H54 (cell line): ENCODE results near the gene DHRS9.
"Not testable (repeated sequence)": the region's sequence is repeated elsewhere in the genome, so short reads cannot be mapped to it uniquely, and the experiment has no call there.

Experiments
- DNase-seq: peaks from one replicate; pipeline ENCODE4 v3.0.0; 2011; ENCODE audit warnings: low spot score, mixed read lengths; ENCODE audit not compliant: insufficient read length
- FAIRE-seq: peaks from 3 replicates; lab custom pipeline; 2011; peaks lifted over from hg19 to GRCh38; lab: Jason Lieb, UNC
- POLR2A ChIP-seq: IDR thresholded peaks from 2 replicates; pipeline ENCODE4 v1.6.1; 2011; ENCODE audit warnings: low read depth, mild to moderate bottlenecking, low read length

The DHRS9 gene

GRCh38 chr2:169116993-169117392 lies 47.6 kb downstream of the DHRS9 start:
- DNase-seq = no peak
- TF ChIP-seq POLR2A = no peak
- no peak for FAIRE-seq

DNA sequence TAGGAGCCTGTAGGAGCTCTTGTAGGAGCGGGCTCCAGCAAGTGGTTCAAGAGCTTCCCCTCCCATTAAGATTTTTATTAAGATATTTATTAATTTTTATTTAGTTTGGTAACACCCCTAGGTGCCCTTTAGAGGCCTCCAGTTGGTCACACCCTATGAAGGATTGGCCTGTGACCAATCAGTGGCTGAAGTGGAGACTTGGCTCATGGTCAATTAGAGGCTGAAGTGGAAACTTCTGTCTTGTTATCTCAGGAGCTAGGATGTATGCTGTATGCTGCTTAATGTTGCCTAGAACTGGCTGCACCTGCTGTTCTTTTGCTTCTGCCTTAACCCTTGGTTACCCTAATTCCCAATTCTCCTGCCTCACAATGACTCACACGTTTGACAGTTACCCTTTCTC lies 48.7 kb downstream of the DHRS9 start:
- no peak for DNase-seq
- FAIRE-seq = no peak
- no peak for TF ChIP-seq POLR2A

DNA sequence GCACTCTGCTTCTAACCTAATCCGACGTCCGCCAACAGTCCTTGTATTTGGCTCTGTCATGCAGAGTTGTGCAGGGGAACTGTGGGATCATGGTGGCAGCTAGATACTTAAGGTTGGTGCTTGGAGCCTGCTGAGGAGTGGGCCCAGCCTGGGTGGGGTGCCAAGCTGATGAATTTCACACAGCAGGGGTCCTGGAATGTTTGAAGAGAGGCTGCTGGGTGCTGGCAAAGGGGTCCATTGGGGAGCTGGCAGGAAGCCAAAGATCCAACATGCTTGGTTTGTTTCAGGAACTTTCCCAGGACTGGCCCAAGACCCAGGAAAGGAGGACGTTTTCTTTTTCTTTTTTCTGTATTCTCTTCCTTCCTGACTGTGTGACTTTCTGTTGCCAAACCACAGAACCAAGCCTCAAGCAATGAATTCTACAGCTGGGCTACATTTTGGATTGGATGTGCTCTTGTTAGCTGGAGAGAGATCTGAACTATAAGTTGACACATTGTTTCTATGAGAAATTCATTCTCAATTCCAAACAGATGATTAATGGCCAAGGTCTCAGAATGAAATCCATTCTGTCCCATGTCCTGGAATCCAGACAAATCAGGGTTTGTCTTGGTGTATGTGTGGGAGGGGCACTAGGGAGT lies 49.9 kb downstream of the DHRS9 start:
- DNase-seq = no peak
- FAIRE-seq = no peak
- TF ChIP-seq POLR2A = no peak

DNA sequence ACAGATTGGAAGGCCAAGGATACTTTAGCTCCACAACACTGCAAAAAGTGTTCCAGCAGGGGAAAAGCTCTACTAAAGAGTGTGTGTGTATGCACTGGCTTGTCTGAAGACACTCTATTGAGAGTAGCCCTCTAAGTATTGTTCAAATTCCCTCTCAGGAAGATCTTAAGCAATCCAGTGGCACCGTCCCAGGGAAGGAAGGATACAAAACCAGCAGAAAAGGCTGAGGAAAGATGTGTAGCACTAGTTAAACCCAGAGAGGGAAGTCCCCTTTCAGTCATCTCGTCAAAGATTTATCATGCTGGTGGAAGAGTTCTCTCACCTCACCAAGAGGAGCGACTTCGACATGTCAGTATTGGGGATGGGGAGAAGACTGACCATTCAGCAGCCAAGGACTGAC lies 50.5 kb downstream of the DHRS9 start:
- FAIRE-seq (no peak), DNase-seq (no peak)
- TF ChIP-seq POLR2A = no peak

GRCh38 chr2:169129703-169130243 lies 60.4 kb downstream of the DHRS9 start:
- TF ChIP-seq POLR2A = no peak
- no peak for FAIRE-seq

DNA sequence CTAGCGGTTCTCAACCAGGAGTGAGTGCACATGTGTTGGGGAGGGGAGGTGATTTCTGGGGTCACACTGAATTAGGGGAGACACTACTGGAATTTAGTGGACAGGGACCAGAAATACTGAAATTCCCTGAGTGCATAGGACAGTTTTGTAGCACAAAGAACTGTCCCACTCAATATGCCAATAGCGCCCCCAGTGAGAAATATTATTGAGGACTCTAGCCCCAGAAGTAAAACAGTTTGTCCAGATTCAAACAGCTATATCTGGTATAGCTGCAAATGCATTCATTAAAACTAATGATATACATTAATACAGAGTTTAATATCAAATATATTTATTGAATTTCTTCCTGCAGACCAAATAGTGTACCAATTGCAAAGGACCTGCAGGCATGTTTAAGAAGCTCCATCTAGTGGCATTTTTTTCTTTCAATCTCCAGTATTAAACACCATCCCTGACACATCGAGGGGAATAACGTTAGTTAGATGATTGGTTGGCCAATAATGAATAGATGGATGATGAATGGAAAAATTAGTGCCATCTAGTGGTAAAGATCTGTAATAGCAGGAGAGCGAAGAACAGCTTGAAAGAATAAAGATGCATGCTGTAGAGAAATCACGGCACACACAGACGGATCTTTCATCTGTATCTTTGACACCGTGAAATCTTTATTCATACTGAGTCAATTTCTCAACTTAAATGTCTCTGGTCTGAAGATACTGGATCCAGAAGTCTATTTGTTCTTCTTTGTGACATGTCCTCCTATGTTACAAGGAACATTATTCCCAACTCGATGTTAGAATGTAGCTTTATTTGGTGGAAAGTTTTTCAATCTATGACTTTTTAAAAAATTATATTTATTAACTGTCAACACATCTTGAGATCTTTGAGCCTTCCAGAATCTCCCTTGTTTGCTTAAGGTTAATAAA lies 62.5 kb downstream of the DHRS9 start:
- DNase-seq (peak; percentile 23), FAIRE-seq (peak; percentile 89)
- TF ChIP-seq POLR2A = no peak

More at GRCh38 chr2:169129703-169130243, 60.4 kb downstream of the DHRS9 start:
- no peak for DNase-seq

GRCh38 chr2:169134272-169134671 lies 64.9 kb downstream of the DHRS9 start:
- DNase-seq = not testable (repeated sequence)

GRCh38 chr2:169136428-169136827 lies 67.1 kb downstream of the DHRS9 start:
- not testable (repeated sequence) for FAIRE-seq, DNase-seq

More at GRCh38 chr2:169134272-169134671, 64.9 kb downstream of the DHRS9 start:
- not testable (repeated sequence) for FAIRE-seq

DNA sequence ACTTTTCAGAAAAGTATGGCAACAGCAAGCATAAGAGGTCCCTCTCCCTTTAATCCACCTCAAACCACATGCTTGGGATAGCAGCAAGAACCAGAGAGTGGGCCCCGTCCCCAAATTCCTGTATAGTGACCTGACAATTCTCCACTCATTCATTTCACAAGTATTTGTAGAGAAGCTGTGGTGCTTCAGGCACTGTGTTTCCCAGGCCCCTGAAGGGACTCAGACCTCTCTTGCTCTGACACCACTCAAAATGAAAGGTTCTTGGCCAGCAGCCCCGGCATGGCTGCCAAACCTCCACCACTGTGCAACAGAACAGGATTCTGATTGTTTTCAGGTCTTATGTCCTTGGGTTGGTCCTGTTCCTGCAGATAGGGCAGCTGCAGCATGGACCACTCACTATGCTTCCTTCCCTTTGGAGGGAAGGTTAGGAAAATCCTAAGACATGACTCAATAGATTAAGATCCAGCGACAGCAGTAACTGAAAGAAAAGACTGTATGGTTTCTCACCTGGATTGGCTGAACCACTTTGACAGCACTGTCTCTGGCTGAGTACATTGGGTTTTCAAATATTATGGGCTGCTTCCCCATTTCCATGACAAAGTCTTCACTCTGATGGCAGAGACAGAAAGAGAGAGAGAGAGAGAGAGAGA lies 67.6 kb downstream of the DHRS9 start:
- no peak for FAIRE-seq
- no peak for DNase-seq
- TF ChIP-seq POLR2A = no peak

GRCh38 chr2:169137924-169138323 lies 68.6 kb downstream of the DHRS9 start:
- TF ChIP-seq POLR2A = no peak
- DNase-seq = no peak
- no peak for FAIRE-seq

- no peak for FAIRE-seq
- no peak for DNase-seq
- TF ChIP-seq POLR2A = no peak
Observed at GRCh38 chr2:169139145-169139544, 69.8 kb downstream of the DHRS9 start.

DNA sequence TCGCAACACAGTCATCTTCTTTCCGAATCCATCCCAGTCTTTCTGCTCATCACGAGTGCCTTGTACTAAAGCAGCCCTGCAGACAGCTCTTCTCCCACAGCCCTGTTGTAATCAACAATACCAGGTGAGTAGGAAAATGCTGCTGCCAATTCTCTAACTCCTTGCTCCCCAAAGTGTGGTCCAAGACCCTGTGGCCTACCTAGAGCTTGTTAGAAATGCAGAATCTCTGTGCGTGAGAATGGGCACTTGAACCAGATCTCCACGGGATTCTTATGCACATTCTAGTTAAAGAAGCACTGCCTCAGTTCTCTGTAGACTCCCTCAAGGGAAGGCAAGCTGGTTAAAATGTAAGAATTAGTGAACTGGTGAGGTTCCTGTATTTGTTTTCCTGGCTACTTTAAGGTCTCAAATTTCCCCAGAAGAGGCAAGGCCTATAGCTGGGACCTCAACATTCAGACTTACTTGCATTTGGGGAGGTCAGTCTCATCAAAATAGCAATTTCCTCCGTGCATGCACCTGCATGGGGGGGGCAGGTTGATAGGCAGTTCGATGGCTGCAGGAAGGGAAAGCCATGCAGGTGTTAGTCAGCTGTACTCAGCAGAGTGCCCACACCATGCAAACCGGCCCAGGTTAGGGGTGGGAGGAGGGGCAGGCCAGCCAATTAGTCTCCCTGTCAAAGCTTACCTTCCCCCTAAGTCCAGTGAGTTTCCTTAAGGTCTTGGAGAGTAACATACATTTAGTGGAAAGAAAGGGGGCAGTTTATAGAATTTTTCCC lies 70.8 kb downstream of the DHRS9 start:
- TF ChIP-seq POLR2A = no peak
- FAIRE-seq (no peak), DNase-seq (no peak)

DNA sequence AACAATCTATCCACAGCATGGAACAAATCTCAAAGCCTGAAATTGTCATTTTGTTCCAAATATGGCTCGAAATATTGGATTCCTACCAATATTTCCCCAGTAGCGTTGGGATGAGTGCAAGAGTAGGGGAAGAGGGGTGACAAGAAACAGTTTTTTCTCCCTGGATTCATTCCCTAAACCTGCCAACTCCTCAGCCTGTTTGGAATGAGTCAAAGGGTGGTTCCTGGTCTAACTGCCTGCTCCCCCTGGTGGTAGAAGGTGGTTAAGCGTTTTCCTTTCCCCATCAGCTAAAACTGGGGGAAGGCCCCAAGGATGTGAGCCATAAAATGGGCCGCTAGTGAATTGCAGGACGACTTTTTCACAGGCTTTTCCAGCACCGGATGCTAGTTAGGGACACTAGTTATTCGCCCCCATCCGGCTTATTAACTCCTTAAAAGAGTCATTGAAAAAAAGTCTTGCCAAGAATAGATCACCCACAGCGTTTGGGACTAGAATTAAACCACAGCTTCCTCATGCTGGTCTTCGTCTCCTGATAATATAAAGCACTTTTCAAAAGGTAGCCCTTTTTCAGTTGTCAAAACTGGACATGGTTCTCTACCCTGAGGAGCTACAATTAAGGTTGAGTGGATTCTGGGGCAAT lies 72.5 kb downstream of the DHRS9 start:
- DNase-seq (peak; percentile 35), FAIRE-seq (peak; percentile 58)
- TF ChIP-seq POLR2A = no peak
